ENCODE data around the gene TCF3. TPM values are rescaled to one million over a fixed set of nuclear protein-coding genes. Genes with fewer than 3 reads are reported as not detected.
A peak's percentile ranks its signal among the peaks of the same experiment; 100 is the strongest.

TCF3 gene
- total RNA-seq, 2 donors from 2014 or later, result 91.5 to 332 TPM

DNA sequence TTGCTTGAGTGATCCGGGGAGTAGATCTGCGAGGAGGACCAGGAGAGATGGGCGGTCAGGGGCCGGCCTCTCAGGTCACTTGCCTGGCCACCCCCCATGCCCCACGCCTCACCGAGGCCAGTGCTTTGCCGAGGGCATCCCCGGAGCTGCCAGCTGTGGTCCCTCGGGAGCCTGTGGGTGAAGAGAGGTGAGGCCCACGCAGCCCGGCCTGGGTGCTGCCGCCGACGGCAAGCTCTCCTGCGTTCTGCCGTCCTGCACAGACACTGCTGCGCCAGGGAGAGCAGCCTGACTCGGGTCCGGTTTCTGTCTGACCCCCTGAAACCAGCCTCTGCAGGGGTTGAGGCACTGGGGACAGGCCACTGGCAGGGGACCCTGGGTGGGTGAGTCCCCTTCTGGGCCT is 31.4 kb downstream of the TCF3 start:
- TF ChIP-seq, protein P1, sequence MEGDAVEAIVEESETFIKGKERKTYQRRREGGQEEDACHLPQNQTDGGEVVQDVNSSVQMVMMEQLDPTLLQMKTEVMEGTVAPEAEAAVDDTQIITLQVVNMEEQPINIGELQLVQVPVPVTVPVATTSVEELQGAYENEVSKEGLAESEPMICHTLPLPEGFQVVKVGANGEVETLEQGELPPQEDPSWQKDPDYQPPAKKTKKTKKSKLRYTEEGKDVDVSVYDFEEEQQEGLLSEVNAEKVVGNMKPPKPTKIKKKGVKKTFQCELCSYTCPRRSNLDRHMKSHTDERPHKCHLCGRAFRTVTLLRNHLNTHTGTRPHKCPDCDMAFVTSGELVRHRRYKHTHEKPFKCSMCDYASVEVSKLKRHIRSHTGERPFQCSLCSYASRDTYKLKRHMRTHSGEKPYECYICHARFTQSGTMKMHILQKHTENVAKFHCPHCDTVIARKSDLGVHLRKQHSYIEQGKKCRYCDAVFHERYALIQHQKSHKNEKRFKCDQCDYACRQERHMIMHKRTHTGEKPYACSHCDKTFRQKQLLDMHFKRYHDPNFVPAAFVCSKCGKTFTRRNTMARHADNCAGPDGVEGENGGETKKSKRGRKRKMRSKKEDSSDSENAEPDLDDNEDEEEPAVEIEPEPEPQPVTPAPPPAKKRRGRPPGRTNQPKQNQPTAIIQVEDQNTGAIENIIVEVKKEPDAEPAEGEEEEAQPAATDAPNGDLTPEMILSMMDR (IDR thresholded peaks at IDR 0.05), result no peak
- no peak for DNase-seq (ENCODE audit: low spot score)
- Histone ChIP-seq H3K27ac (no peak overlapping the region), H3K4me1 (replicated peaks) (no peaks in the 10 kb centered on the region), H3K36me3 (peaks cover 0 to 11% of the 10 kb centered on the region in 2 donors), H3K9me3 (no peaks in the 10 kb centered on the region), H3K4me3 (no peak overlapping the region), H3K27me3 (replicated peaks; ENCODE audit: insufficient read depth) (no peaks in the 10 kb centered on the region)
- 89% methylated on average over 19 of the region's 19 CpGs for WGBS
- intact Hi-C loops (cut with DNase I), result no loop called here

DNA sequence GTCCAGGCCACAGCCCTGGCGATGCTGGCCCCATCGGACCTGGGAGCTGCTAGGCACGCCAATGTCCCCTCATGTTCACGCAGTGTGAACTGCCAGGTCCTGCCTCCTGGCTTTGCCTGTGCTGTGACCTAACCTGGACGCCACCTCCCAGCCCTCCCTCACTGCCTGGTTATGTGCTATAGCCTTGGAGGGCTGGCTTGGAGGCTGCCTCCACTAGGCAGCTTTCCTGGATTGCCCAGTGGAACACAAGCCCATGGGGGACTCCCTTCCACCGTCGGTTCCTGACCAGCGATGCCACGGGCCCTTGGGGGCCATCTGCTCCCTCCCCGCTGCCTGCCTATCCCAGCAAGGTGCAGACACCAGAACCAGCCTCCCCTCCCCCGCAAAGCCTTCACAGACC is 31.9 kb downstream of the TCF3 start:
- no peak for TF ChIP-seq POLR2AphosphoS5 (IDR thresholded peaks at IDR 0.05)
- TF ChIP-seq POLR2A (IDR thresholded peaks at IDR 0.05), result no peak
- TF ChIP-seq, protein P1 (IDR thresholded peaks at IDR 0.05), result no peak
- WGBS, result 86% methylated on average over 11 of the region's 11 CpGs
- no peak for DNase-seq (ENCODE audit: low spot score)
- no peaks in the 10 kb centered on the region for H3K9me3 ChIP-seq
- H3K27me3 ChIP-seq (replicated peaks; ENCODE audit: insufficient read depth), result no peaks in the 10 kb centered on the region
- intact Hi-C loops (cut with DNase I), result no loop called here
- H3K4me3 ChIP-seq, result no peak overlapping the region
- peaks cover 0 to 11% of the 10 kb centered on the region in 2 donors for H3K36me3 ChIP-seq
- H3K27ac ChIP-seq, result no peak overlapping the region
- no peaks in the 10 kb centered on the region for H3K4me1 ChIP-seq (replicated peaks)

DNA sequence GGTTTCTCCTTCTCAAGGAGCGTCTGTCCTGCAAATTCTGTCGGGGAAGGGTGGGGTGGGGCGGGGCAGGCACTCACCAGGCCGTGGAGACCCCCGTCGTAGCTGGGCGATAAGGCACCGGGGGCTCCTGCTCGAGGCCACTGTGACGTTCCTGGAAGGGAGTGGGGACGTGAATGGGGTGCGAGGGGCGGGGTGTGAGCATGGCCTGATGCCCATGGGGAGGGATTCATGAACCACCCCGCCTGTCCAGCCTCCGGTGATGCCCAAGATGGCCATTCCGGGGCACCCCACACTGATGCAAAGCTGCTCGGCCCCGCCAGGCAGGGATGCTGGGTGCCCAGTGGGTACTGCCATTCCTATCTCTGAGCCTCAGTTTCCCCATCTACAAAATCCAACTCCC is 32.7 kb downstream of the TCF3 start:
- TF ChIP-seq, protein P1 (IDR thresholded peaks at IDR 0.05), result no peak
- TF ChIP-seq POLR2AphosphoS5 (IDR thresholded peaks at IDR 0.05), result no peak
- no peak for TF ChIP-seq POLR2A (IDR thresholded peaks at IDR 0.05)
- Histone ChIP-seq H3K4me3 (no peak overlapping the region), H3K9me3 (no peaks in the 10 kb centered on the region), H3K36me3 (peaks cover 0 to 11% of the 10 kb centered on the region in 2 donors), H3K27ac (no peak overlapping the region), H3K27me3 (replicated peaks; ENCODE audit: insufficient read depth) (no peaks in the 10 kb centered on the region), H3K4me1 (replicated peaks) (no peaks in the 10 kb centered on the region)
- no peak for DNase-seq (ENCODE audit: low spot score)
- intact Hi-C loops (cut with DNase I), result no loop called here
- 81% methylated on average over 18 of the region's 18 CpGs for WGBS

DNA sequence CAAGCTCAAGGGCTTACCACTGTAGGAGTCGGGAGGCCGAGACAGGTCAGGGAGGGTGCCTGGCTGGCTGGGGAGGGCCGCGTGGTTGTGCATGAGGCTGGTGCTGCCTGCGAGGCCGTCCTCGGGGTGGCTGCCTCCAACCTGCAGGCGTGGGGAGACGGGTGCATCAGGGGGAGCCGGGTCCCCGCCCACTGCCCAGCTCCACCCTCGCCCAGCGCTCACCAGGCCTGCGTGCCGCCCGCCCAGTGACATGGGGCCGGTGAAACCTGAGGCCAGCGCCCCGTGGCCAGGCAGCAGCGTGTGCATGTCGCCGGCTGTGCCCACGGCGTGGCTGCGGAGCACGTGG is 33.3 kb downstream of the TCF3 start:
- TF ChIP-seq POLR2AphosphoS5 (IDR thresholded peaks at IDR 0.05) (no peak), POLR2A (IDR thresholded peaks at IDR 0.05) (no peak)
- TF ChIP-seq, protein P1 (IDR thresholded peaks at IDR 0.05), result no peak
- H3K9me3 ChIP-seq, result no peaks in the 10 kb centered on the region

DNA sequence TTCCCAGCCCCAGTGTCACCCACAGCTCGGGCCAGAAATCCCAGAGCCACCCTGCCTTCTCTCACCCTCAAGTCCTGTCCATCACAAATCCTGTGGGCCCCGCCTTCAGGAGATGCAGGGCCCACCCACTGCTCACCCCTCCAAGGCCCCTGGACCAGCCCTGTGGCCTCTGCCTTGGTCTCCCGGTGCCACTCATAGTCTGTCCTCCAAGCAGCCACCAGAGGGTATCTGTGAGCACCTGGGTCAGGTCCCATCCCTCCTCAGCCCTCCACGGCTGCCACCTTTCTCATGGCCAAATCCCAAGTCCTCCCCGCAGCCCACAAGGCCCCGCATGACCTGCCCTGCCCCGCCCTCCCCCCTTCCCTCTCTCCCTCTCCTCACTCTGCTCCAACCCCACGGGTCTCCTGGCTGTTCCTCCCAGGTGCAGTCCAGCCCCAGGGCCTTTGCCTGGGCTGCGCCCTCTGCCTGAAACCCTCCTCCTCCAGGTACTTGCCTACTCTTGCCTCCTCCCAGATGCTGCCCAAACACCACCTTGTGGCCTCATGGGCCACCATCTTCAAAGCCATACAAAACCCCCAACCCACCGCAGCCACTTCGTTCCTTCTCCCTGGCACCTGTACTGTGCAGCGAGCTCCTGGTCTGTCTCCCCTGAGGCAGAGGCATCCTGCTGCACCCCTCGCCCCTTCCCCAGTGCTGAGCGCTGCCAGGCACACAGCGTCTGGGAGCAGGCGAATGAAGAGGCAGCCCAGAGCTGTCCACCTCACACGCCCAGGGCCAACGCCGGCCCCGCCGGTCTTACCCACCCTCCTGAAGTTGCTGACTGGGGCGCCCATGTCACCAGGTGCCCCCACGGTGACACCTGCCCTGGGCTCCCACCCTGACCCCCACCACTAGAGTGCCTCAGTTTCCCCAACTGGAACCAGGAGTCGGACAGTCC is 34.0 kb downstream of the TCF3 start:
- 75% methylated on average over 24 of the region's 24 CpGs for WGBS
- intact Hi-C loops (cut with DNase I), result no loop called here

More for the DNA sequence above, 33.3 kb downstream of the TCF3 start:
- intact Hi-C loops (cut with DNase I), result no loop called here
- no peaks in the 10 kb centered on the region for H3K27me3 ChIP-seq (replicated peaks; ENCODE audit: insufficient read depth)
- no peak for DNase-seq (ENCODE audit: low spot score)
- no peak overlapping the region for H3K27ac ChIP-seq
- H3K4me3 ChIP-seq, result no peak overlapping the region
- H3K36me3 ChIP-seq, result peaks cover 0 to 11% of the 10 kb centered on the region in 2 donors
- no peaks in the 10 kb centered on the region for H3K4me1 ChIP-seq (replicated peaks)
- WGBS, result 96% methylated on average over 14 of the region's 26 CpGs

More for the DNA sequence above, 34.0 kb downstream of the TCF3 start:
- H3K4me1 ChIP-seq (replicated peaks), result no peaks in the 10 kb centered on the region
- no peaks in the 10 kb centered on the region for H3K27me3 ChIP-seq (replicated peaks; ENCODE audit: insufficient read depth)
- no peak for DNase-seq (ENCODE audit: low spot score)
- H3K36me3 ChIP-seq, result peaks cover 0 to 11% of the 10 kb centered on the region in 2 donors
- TF ChIP-seq, protein P1 (IDR thresholded peaks at IDR 0.05), result peak in 3 of 4 experiments; percentile 24 to 41 (median 26)
- no peak for TF ChIP-seq POLR2AphosphoS5 (IDR thresholded peaks at IDR 0.05)
- H3K27ac ChIP-seq, result no peak overlapping the region
- H3K9me3 ChIP-seq, result no peaks in the 10 kb centered on the region
- H3K4me3 ChIP-seq, result no peak overlapping the region
